ENCODE data around the gene GMPR. TPM values are rescaled to one million over a fixed set of nuclear protein-coding genes. Genes with fewer than 3 reads are reported as not detected.
"Not testable (repeated sequence)": the region's sequence is repeated elsewhere in the genome, so short reads cannot be mapped to it uniquely, and the experiment has no call there.

GMPR gene
- total RNA-seq, 1 donor: 4.7 TPM

DNA sequence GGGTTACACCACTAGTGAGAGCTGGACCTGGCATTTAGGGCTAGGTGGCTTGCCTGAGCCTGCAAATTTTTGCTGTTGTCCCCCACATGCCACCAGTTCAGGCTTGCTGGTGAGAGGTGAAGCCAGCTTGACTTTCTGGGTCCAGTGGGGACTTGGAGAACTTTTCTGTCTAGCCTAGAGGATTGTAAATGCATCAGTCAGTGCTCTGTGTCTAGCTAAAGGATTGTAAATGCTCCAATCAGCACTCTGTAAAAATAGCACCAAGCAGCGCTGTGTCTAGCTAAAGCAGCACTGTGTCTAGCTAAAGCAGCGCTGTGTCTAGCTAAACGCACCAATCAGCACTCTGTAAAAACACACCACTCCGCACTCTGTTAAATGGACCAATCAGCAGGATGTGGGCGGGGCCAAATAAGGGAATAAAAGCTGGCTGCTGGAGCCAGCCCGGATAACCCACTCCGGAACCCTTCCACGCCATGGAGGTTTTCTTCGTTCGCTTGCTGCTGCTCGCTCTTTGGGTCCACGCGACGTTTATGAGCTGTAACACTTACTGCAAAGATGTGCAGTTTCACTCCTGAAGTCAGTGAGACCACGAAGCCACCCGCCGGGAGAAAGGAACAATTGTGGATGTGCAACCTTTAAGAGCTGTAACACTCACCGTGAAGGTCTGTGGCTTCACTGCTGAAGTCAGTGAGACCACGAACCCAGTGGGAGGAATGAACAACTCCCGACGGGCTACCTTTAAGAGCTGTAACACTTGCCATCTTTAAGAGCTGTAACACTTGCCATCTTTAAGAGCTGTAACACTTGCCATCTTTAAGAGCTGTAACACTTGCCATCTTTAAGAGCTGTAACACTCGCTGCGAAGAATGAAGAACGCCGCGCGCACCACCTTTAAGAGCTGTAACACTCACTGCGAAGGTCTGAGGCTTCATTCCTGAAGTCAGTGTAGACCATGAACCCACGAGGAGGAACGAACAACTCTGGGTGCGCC is 27.3 kb downstream of the GMPR start:
- TF ChIP-seq, protein P1, sequence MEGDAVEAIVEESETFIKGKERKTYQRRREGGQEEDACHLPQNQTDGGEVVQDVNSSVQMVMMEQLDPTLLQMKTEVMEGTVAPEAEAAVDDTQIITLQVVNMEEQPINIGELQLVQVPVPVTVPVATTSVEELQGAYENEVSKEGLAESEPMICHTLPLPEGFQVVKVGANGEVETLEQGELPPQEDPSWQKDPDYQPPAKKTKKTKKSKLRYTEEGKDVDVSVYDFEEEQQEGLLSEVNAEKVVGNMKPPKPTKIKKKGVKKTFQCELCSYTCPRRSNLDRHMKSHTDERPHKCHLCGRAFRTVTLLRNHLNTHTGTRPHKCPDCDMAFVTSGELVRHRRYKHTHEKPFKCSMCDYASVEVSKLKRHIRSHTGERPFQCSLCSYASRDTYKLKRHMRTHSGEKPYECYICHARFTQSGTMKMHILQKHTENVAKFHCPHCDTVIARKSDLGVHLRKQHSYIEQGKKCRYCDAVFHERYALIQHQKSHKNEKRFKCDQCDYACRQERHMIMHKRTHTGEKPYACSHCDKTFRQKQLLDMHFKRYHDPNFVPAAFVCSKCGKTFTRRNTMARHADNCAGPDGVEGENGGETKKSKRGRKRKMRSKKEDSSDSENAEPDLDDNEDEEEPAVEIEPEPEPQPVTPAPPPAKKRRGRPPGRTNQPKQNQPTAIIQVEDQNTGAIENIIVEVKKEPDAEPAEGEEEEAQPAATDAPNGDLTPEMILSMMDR (IDR thresholded peaks at IDR 0.05; ENCODE audit: insufficient read depth, low read depth, low read length): no peak
- no peak overlapping the region for H3K4me3 ChIP-seq (ENCODE audit: low read depth, low read length)
- DNase-seq (ENCODE audit: low read depth): no peak

DNA sequence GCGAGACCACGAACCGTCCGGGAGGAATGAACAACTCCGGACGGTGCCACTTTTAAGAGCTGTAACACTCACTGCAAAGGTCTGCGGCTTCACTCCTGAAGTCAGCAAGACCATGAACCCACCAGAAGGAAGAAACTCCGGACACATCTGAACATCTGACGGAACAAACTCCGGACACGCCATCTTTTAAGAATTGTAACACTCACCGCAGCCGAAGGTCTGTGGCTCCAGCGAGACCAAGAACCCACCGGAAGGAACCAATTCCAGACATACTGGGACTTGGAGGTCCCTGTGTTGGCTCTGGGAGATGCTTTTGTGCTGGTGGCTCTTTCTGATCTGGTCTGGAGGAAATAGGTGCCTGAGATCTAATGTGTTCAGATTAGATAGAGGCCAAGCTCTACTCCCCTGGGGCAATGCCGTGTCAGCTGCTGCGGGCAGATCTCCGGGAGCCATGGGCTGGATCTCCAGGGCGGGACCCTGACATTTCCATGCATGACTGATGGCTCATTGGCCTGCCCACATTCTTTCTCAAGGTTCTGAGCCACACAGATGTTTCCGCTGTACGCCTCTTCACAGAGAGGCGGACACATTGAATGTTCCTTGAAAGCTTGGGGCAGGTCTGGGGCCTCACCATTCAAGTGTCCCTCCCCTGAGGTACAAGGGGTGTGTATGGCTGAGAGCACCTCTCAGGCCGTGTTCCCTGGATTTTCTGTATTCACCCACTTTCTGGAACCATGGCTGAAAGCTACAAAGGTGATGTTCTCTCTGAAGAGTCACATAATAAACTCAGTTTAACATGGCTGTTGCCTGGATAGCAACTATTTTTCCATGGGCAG is 29.3 kb downstream of the GMPR start:
- no peak for DNase-seq (ENCODE audit: low read depth)

DNA sequence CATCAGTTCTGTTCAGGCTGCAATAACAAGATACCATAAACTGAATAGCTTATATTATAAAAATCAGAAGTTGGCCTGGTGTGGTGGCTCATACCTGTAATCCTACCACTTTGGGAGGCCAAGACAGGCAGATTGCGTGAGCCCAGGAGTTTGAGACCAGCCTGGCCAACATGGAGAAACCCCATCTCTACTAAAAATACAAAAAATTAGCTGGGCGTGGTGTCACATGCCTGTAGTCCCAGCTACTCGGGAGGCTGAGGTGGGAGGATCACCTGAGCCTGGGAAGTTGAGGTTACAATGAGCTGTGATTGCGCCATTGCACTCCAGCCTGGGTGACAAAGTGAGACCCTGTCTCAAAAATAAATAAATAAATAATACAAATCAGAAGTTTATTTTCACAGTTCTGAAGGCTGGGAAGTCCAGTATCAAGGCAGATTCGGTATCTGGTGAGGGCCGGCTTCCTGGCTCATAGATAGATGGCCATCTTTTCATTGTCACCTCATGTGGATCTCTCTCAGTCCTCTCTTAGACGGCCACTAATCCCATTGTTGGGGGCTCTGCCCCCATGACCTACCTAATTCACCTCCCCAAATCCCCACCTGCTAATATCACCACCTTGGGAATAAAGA is 31.2 kb downstream of the GMPR start:
- H3K4me3 ChIP-seq (ENCODE audit: low read depth, low read length); DNase-seq (ENCODE audit: low read depth): not testable (repeated sequence)

More for the DNA sequence above, 29.3 kb downstream of the GMPR start:
- H3K4me3 ChIP-seq (ENCODE audit: low read depth, low read length): no peak overlapping the region
- TF ChIP-seq, protein P1 (IDR thresholded peaks at IDR 0.05; ENCODE audit: insufficient read depth, low read depth, low read length): no peak

DNA sequence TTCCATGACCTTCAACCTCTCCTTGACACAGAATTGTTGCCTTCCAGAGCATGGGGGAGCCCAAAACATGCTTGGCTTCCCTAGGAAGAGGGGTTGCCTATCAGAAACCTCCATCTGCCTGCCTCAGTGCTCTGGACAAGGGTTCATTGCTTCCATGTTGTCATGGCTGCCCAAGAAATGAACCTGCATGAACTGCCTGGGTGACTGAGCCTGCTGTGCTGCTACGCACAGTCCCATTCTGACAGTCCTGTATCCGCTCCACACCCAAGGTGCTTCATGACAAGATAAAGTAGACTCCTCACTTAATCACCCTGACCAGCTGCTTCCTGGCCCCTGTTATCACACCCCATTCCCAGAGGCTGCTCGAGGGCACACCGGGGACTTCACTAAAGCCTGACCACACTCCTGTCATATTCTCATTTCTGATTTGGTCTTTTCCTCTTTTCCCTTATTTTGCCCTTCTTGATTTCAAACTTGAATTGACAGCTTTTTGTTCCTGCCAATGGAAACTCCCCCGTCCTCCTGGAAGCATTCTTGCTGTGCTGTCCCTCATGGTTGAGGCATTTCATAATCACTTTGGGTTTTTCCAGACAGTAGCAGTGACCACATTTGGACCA is 31.9 kb downstream of the GMPR start:
- TF ChIP-seq, protein P1 (IDR thresholded peaks at IDR 0.05; ENCODE audit: insufficient read depth, low read depth, low read length): no peak
- no peak overlapping the region for H3K4me3 ChIP-seq (ENCODE audit: low read depth, low read length)
- DNase-seq (ENCODE audit: low read depth): no peak

DNA sequence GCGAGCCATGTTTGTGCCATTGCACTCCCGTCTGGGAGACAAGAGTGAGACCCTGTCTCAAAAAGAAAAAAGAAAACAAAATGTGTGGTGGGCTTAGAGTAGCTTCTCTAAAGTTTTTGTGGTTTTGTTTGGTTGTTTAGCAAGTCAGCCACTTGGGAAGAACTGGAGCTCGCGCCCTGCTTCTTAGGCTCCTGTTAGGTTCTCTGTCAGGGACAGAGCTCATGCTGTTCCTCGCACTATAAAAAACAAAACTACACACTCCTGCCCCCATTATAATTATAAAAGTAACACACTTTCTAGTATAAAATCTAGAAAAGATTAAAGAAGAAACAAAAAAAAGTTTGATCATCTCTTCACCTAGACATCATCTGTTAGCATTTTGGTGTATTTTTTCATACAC is 33.0 kb downstream of the GMPR start:
- DNase-seq (ENCODE audit: low read depth): no peak
- TF ChIP-seq, protein P1 (IDR thresholded peaks at IDR 0.05; ENCODE audit: insufficient read depth, low read depth, low read length): no peak
- no peak overlapping the region for H3K4me3 ChIP-seq (ENCODE audit: low read depth, low read length)

DNA sequence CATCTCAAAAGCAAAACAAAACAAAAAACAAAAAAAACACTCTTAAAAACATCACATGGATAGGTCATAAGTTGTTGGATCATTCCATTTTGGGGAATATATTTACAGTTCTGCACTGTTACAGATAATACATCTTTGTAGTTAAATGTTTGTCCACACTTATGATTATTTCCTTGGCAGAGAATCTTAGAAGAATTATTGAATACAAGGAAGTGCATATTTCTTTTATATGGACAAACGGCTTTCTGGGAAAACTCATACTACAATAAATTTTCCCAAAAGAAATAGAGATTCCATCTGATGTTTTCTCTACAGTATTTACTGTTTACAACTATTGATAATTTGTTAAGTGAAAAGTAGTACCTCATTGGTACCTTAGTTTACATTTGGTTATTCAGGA is 33.8 kb downstream of the GMPR start:
- TF ChIP-seq, protein P1 (IDR thresholded peaks at IDR 0.05; ENCODE audit: insufficient read depth, low read depth, low read length): no peak
- H3K4me3 ChIP-seq (ENCODE audit: low read depth, low read length): no peak overlapping the region
- DNase-seq (ENCODE audit: low read depth): no peak
